ENCODE results near the gene SRRM5.
"Not testable (repeated sequence)": the region's sequence is repeated elsewhere in the genome, so short reads cannot be mapped to it uniquely, and the experiment has no call there.

SRRM5 gene

GRCh38 chr19:43611788-43612187 is at the start of gene SRRM5:
Gene SRRM5, plus strand, starts transcription at chr19:43612088. Its CDS starts 34 bp downstream, at chr19:43612122.
- DNase-seq, result no peak

GRCh38 chr19:43562226-43562697 is 49.6 kb upstream of the SRRM5 start:
- DNase-seq, result no peak

- DNase-seq, result peak in 53 of 56 donors; percentile 10 to 88 (median 63)
Measured at GRCh38 chr19:43562698-43563241, 49.1 kb upstream of the SRRM5 start.

GRCh38 chr19:43563816-43564457 is 48.0 kb upstream of the SRRM5 start:
- DNase-seq, result no peak

GRCh38 chr19:43564800-43565199 is 47.1 kb upstream of the SRRM5 start:
- DNase-seq, result peak in 10 of 56 donors; percentile 2 to 35 (median 12)

GRCh38 chr19:43569657-43570056 is 42.2 kb upstream of the SRRM5 start:
- no peak for DNase-seq

- DNase-seq, result no peak
Measured at GRCh38 chr19:43570174-43570791, 41.6 kb upstream of the SRRM5 start.

- DNase-seq, result no peak
Measured at GRCh38 chr19:43572171-43572588, 39.7 kb upstream of the SRRM5 start.

GRCh38 chr19:43574424-43575155 is 37.3 kb upstream of the SRRM5 start:
- peak in 1 of 56 donors; percentile 12 for DNase-seq

- DNase-seq, result peak; percentile 54 to 99 (median 94)
Measured at GRCh38 chr19:43575156-43575950, 36.5 kb upstream of the SRRM5 start, which contains the start of the genes PINLYP and XRCC1. Gene PINLYP, plus strand, starts transcription at chr19:43575801. Its CDS starts 1,391 bp downstream, at chr19:43577192. Gene XRCC1, minus strand, starts transcription at chr19:43575527. Its CDS starts 69 bp downstream, at chr19:43575458.

- DNase-seq, result peak in 6 of 56 donors; percentile 21 to 61 (median 32)
Measured at GRCh38 chr19:43575955-43576878, 35.7 kb upstream of the SRRM5 start.

GRCh38 chr19:43578787-43579186 is 33.1 kb upstream of the SRRM5 start:
- DNase-seq, result no peak

- DNase-seq, result no peak
Measured at GRCh38 chr19:43581467-43581866, 30.4 kb upstream of the SRRM5 start.

GRCh38 chr19:43582495-43582894 is 29.4 kb upstream of the SRRM5 start:
- no peak for DNase-seq

- DNase-seq, result no peak
Measured at GRCh38 chr19:43584484-43584883, 27.4 kb upstream of the SRRM5 start.

- DNase-seq, result no peak
Measured at GRCh38 chr19:43586346-43586745, 25.5 kb upstream of the SRRM5 start.

- not testable (repeated sequence) for DNase-seq
Measured at GRCh38 chr19:43587029-43587428, 24.9 kb upstream of the SRRM5 start.

GRCh38 chr19:43589277-43589676 is 22.6 kb upstream of the SRRM5 start:
- DNase-seq, result no peak

- DNase-seq, result no peak
Measured at GRCh38 chr19:43589678-43590077, 22.2 kb upstream of the SRRM5 start.
